GM12878 (cell line): Measurements from ENCODE around the gene FLT1. TPM values are rescaled to one million over a fixed set of nuclear protein-coding genes. Genes with fewer than 3 reads are reported as not detected.
A peak's percentile ranks its signal among the peaks of the same experiment; 100 is the strongest.

Experiments
- ATAC-seq: fragments of 200-7000 bp; cut with Tn5 transposase; 3 replicates; pipeline ENCODE4 v1.9.1; 2020; ENCODE audit warnings: mild to moderate bottlenecking, moderate library complexity
- BruUV-seq: library from RNA; stranded (reverse); fragments of 400-500 nt; replicated peaks from 2 replicates; lab custom pipeline; 2021; lab: Mats Ljungman, UMichigan
- CTCF ChIA-PET: fragments of 300-600 bp; sonication (Branson Sonifier 250); formaldehyde crosslinking; extraction: SDS; loops from one replicate; lab custom pipeline; 2021; ENCODE audit warnings: inconsistent platforms; lab: Yijun Ruan, JAX
- POLR2A ChIA-PET: fragments of 350-600 bp; formaldehyde crosslinking; extraction: SDS; loops from one replicate; lab custom pipeline; 2021; ENCODE audit warnings: inconsistent platforms; lab: Charles Lee
- RAD21 ChIA-PET: fragments of 300-600 bp; sonication (Branson Sonifier 250); formaldehyde crosslinking; loops from one replicate; lab custom pipeline; 2023; ENCODE audit warnings: antibody characterized with exemption; ENCODE audit not compliant: unreplicated experiment; lab: Charles Lee
- SMC1A ChIA-PET: fragments of 300-600 bp; sonication (Branson Sonifier 250); formaldehyde crosslinking; loops from one replicate; lab custom pipeline; 2023; ENCODE audit not compliant: unreplicated experiment, uncharacterized antibody; lab: Charles Lee
- DNase-seq: peaks from one replicate; pipeline ENCODE4 v3.0.0-alpha.2; 2011; ENCODE audit warnings: low read depth, low spot score
- FAIRE-seq: peaks from 3 replicates; lab custom pipeline; 2011; peaks lifted over from hg19 to GRCh38; lab: Jason Lieb, UNC
- H2AFZ ChIP-seq: 2 replicates; pipeline ENCODE4 v1.6.0; 2011; ENCODE audit warnings: low read depth, low read length, control low read depth; ENCODE audit not compliant: control insufficient read depth
- H3K27ac ChIP-seq: 2 replicates; pipeline ENCODE4 v1.5.1; 2011; ENCODE audit warnings: control low read depth; ENCODE audit not compliant: control insufficient read depth, insufficient read depth
- H3K27me3 ChIP-seq, 2 experiments: replicated peaks in 1 of 2; 2 replicates each; pipeline versions ENCODE4 v1.6.0 to v1.6.1; 2011; ENCODE audit warnings: low read length in 1 of 2; ENCODE audit not compliant: control insufficient read depth in 2 of 2, insufficient read depth in 2 of 2
- H3K36me3 ChIP-seq, 2 experiments: 2 replicates each; pipeline ENCODE4 v1.5.1; 2011; ENCODE audit warnings: low read length in 1 of 2; ENCODE audit not compliant: control insufficient read depth in 2 of 2, insufficient read depth in 2 of 2
- H3K4me1 ChIP-seq: 2 replicates; pipeline ENCODE4 v1.6.1; 2011; ENCODE audit warnings: mild to moderate bottlenecking, low read length, moderate library complexity, mixed read lengths; ENCODE audit not compliant: control insufficient read depth, insufficient read depth
- H3K4me2 ChIP-seq: 2 replicates; pipeline ENCODE4 v1.6.0; 2011; ENCODE audit warnings: control low read depth; ENCODE audit not compliant: control insufficient read depth, insufficient read depth
- H3K4me3 ChIP-seq: fragments of 200-600 bp; sonication (generic); 2 replicates; pipeline ENCODE4 v1.5.1; 2016
- H3K79me2 ChIP-seq: 2 replicates; pipeline ENCODE4 v1.6.0; 2011; ENCODE audit warnings: low read length; ENCODE audit not compliant: control insufficient read depth, insufficient read depth
- H3K9ac ChIP-seq: 2 replicates; pipeline ENCODE4 v1.8.0; 2011; ENCODE audit warnings: low read length, control low read depth, mixed read lengths; ENCODE audit not compliant: control insufficient read depth, insufficient read depth
- H3K9me3 ChIP-seq: replicated peaks from 3 replicates; pipeline ENCODE4 v1.5.1; 2011; ENCODE audit warnings: mild to moderate bottlenecking, low read length; ENCODE audit not compliant: control insufficient read depth, insufficient read depth
- H4K20me1 ChIP-seq: 2 replicates; pipeline ENCODE4 v1.6.0; 2011; ENCODE audit not compliant: control insufficient read depth, insufficient read depth
- ASH2L ChIP-seq: fragments of 300-600, 200-600 bp; sonication (generic); IDR thresholded peaks from 2 replicates; pipeline ENCODE4 v1.6.1; 2017; ENCODE audit warnings: low read depth, mild to moderate bottlenecking, borderline replicate concordance
- ATF7 ChIP-seq: fragments of 450-650 bp; IDR thresholded peaks from 2 replicates; pipeline ENCODE4 v1.6.1; 2016; ENCODE audit warnings: low read depth, mild to moderate bottlenecking
- CHD4 ChIP-seq: fragments of 200-600 bp; sonication (generic); IDR thresholded peaks from 2 replicates; pipeline ENCODE4 v1.6.1; 2016; ENCODE audit warnings: mild to moderate bottlenecking
- KLF5 ChIP-seq: fragments of 450-650 bp; IDR thresholded peaks from 2 replicates; pipeline ENCODE4 v1.6.1; 2014; ENCODE audit warnings: mild to moderate bottlenecking; ENCODE audit not compliant: partially characterized antibody
- LARP7 ChIP-seq: fragments of 450-650 bp; IDR thresholded peaks from 2 replicates; pipeline ENCODE4 v1.6.1; 2017; ENCODE audit warnings: mild to moderate bottlenecking
- MTA2 ChIP-seq: fragments of 450-650 bp; IDR thresholded peaks from 2 replicates; pipeline ENCODE4 v1.6.1; 2016; ENCODE audit warnings: low read depth, mild to moderate bottlenecking, moderate library complexity
- PAX5 ChIP-seq: IDR thresholded peaks from 2 replicates; pipeline ENCODE4 v1.6.1; 2011; ENCODE audit warnings: low read depth, low read length, borderline replicate concordance
- RUNX3 ChIP-seq: IDR thresholded peaks from 2 replicates; pipeline ENCODE4 v1.6.1; 2012; ENCODE audit warnings: low read length, inconsistent platforms
- SREBF2 ChIP-seq: IDR thresholded peaks from 2 replicates; pipeline ENCODE4 v1.6.1; 2012; ENCODE audit warnings: mild to moderate bottlenecking, low read length
- WGBS: methylation state at CpG from one replicate; pipeline ENCODE4 v1.1.6; 2016; ENCODE audit warnings: low lambda C conversion rate; ENCODE audit not compliant: insufficient replicate concordance, insufficient coverage; ENCODE audit errors: missing lambda C conversion rate; 5-methylcytosine and 5-hydroxymethylcytosine counted together
- in situ Hi-C: fragments of 300-500 bp; cut with MboI; formaldehyde crosslinking; loops from 9 replicates; pipeline ENCODE4 v1.14.3; 2018; ENCODE audit warnings: mixed read lengths
- intact Hi-C: fragments of 100-400 bp; cut with micrococcal nuclease; formaldehyde crosslinking; loops from one replicate; pipeline ENCODE4 v1.14.2; 2022; ENCODE audit not compliant: unreplicated experiment
- polyA plus RNA-seq, 11 experiments: library from polyadenylated mRNA; depleted of rRNA in 4 of 11; unstranded in 6 of 11; stranded (reverse) in 5 of 11; fragments of >200 nt; fragmentation: Nextera tagmentation in 4 of 11; fragmentation: Illumina TruSeq in 1 of 11; extraction: Ambion mirVana in 4 of 11; extraction: Trizol in 1 of 11; gene quantifications; 1 replicate in 1 of 11; 2 replicates in 10 of 11; pipeline versions ENCODE4 v1.2.1 to v1.2.3, GENCODE V29; 2011 to 2016; ENCODE audit warnings: inconsistent platforms in 2 of 11, missing spikeins in 2 of 11, low read depth in 1 of 11
- total RNA-seq, 4 experiments: library from RNA; depleted of rRNA in 3 of 4; stranded (reverse); fragments of >200 nt in 3 of 4; fragmentation: Illumina TruSeq in 1 of 4; extraction: Trizol in 1 of 4; gene quantifications; 2 replicates each; pipeline versions ENCODE4 v1.2.1 to v1.2.3, GENCODE V29; 2013 to 2021
- TF ChIP-seq, protein P1 (sequence below): fragments of 450-650 bp; IDR thresholded peaks from 2 replicates; pipeline ENCODE4 v1.6.1; 2014; ENCODE audit warnings: mild to moderate bottlenecking
- TF ChIP-seq, protein P2 (sequence below): fragments of 450-650 bp; IDR thresholded peaks from 2 replicates; pipeline ENCODE4 v1.6.1; 2017; ENCODE audit warnings: mild to moderate bottlenecking

The FLT1 gene
- total and polyA plus RNA-seq, 10 of the 15 experiments (the other 5 are each of a cell fraction or from before 2014, with no cell fraction given): 0.55 to 5.6 (median 0.84) TPM

DNA sequence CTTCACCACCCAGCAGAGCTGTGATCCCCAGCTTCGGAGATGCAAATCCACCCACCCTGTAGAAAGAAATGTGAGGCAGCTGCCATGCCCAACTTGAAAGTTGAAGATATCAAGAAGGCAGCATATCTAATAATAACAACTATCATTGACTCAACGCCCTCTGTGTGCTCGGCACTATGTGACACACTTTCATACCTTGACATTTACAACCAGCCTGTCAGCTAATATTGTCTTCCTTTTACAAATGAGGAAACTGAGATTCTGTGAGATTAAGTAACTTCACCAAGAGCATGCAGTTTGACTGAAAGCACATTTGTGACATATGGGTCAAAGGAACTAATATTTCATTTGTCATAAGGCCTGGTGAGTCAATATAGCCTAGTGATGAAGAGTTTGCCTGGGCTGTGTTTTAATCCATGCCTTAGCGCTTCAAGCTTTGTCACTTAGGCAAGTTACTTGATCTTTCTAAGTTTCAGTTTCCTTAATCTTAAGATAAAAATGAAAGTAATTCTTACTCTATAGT, 137.0 kb downstream of the FLT1 start:
- FAIRE-seq (peak; percentile 79), ATAC-seq (peak; percentile 40; the same call in 1 of the 3 replicates), DNase-seq (no peak)
- ChIA-PET POLR2A (interaction anchor here (0.6 to 1.5 kb wide), 3 partner anchors 8 to 1006 kb away, joined by 3 to 7 read pairs (median 4); no protein-coding TSS in a partner anchor), CTCF (no interaction called here), RAD21 (no interaction called here), SMC1A (interaction anchor here (0.9 to 1.6 kb wide), 5 partner anchors 9 to 437 kb away, joined by 3 to 4 read pairs (median 3); no protein-coding TSS in a partner anchor)
- peaks cover 14% of the 10 kb centered on the region for H3K4me1 ChIP-seq
- TF ChIP-seq ASH2L: no peak
- BruUV-seq: no TSS peak
- intact Hi-C loops: no loop called here
- WGBS: 93% methylated on average over 3 of the region's 4 CpGs
- H4K20me1 ChIP-seq: no peaks in the 10 kb centered on the region
- H2AFZ ChIP-seq: peak overlapping the region; percentile 55
- no peaks in the 10 kb centered on the region for H3K27me3 ChIP-seq
- H3K4me3 ChIP-seq: no peak overlapping the region
- no peaks in the 10 kb centered on the region for H3K36me3 ChIP-seq
- no peak overlapping the region for H3K27ac ChIP-seq
- no peaks in the 10 kb centered on the region for H3K79me2 ChIP-seq
- H3K4me2 ChIP-seq: peak overlapping the region; percentile 62
- H3K9me3 ChIP-seq: no peaks in the 10 kb centered on the region; the same call in 2 of the 3 replicates
- in situ Hi-C loops: no loop called here
- H3K9ac ChIP-seq: no peak overlapping the region

DNA sequence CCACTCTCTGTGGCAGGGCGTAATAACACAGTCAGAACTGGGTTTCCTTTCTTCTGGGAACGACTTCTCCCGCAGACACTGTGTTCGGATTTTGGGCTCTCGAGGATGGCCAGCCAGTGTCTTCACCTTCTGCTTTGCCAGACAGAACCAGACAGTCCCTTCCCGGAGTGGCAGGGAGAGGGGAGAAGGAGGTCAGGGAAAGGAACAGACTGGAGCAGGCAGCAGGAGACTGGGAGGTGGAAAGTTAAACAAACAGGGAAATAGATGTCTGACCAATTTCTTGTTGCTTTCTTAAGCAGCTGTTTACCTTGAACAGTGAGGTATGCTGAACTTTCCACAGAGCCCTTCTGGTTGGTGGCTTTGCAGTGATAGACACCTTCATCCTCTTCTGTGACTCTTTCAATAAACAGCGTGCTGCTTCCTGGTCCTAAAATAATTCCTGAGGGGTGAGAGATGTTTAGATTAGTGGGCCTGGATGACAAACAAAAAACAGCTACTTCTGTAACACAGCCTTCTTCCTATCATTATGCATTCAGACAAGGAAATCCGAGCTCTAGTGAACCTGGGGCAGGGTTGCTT, 137.6 kb downstream of the FLT1 start:
- Histone ChIP-seq H3K4me3 (no peak overlapping the region), H3K27me3 (no peaks in the 10 kb centered on the region), H3K27ac (no peak overlapping the region), H3K36me3 (no peaks in the 10 kb centered on the region), H3K4me1 (peaks cover 14% of the 10 kb centered on the region), H3K9ac (no peak overlapping the region), H3K9me3 (no peaks in the 10 kb centered on the region; the same call in 2 of the 3 replicates), H4K20me1 (no peaks in the 10 kb centered on the region), H3K79me2 (no peaks in the 10 kb centered on the region), H2AFZ (no peak overlapping the region), H3K4me2 (no peak overlapping the region)
- in situ Hi-C loops (no loop called here), intact Hi-C loops (no loop called here)
- no TSS peak for BruUV-seq
- ChIA-PET POLR2A (interaction anchor here (0.6 to 1.5 kb wide), 3 partner anchors 9 to 1006 kb away, joined by 3 to 7 read pairs (median 4); no protein-coding TSS in a partner anchor), SMC1A (interaction anchor here (1.3 to 1.6 kb wide), 2 partner anchors 65 to 438 kb away, joined by 3 read pairs; no protein-coding TSS in a partner anchor), CTCF (no interaction called here), RAD21 (interaction anchor here (0.7 kb wide), 1 partner anchor 279 kb away, joined by 3 read pairs; no protein-coding TSS in a partner anchor)
- no peak for DNase-seq
- TF ChIP-seq LARP7: no peak
- no peak for TF ChIP-seq PAX5
- TF ChIP-seq KLF5: no peak
- TF ChIP-seq, protein P1, sequence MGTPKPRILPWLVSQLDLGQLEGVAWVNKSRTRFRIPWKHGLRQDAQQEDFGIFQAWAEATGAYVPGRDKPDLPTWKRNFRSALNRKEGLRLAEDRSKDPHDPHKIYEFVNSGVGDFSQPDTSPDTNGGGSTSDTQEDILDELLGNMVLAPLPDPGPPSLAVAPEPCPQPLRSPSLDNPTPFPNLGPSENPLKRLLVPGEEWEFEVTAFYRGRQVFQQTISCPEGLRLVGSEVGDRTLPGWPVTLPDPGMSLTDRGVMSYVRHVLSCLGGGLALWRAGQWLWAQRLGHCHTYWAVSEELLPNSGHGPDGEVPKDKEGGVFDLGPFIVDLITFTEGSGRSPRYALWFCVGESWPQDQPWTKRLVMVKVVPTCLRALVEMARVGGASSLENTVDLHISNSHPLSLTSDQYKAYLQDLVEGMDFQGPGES: no peak
- no peak for TF ChIP-seq RUNX3
- no peak for TF ChIP-seq ATF7
- TF ChIP-seq SREBF2: no peak
- TF ChIP-seq MTA2: no peak
- TF ChIP-seq CHD4: no peak
- TF ChIP-seq, protein P2, sequence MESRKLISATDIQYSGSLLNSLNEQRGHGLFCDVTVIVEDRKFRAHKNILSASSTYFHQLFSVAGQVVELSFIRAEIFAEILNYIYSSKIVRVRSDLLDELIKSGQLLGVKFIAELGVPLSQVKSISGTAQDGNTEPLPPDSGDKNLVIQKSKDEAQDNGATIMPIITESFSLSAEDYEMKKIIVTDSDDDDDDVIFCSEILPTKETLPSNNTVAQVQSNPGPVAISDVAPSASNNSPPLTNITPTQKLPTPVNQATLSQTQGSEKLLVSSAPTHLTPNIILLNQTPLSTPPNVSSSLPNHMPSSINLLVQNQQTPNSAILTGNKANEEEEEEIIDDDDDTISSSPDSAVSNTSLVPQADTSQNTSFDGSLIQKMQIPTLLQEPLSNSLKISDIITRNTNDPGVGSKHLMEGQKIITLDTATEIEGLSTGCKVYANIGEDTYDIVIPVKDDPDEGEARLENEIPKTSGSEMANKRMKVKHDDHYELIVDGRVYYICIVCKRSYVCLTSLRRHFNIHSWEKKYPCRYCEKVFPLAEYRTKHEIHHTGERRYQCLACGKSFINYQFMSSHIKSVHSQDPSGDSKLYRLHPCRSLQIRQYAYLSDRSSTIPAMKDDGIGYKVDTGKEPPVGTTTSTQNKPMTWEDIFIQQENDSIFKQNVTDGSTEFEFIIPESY: no peak
- WGBS: 80% methylated on average over 8 of the region's 8 CpGs
- FAIRE-seq: no peak
- no peak for ATAC-seq
